Mucosa of descending colon (tissue), 3 donors: ENCODE data around the gene SLC28A1. TPM values are rescaled to one million over a fixed set of nuclear protein-coding genes. Genes with fewer than 3 reads are reported as not detected.

Experiments
- ATAC-seq: fragments of 200-7000 bp; cut with Tn5 transposase; one replicate; pipeline ENCODE4 v1.9.1; 2020; ENCODE audit warnings: mild to moderate bottlenecking, moderate library complexity
- DNase-seq, 3 donors: peaks; one replicate each; pipeline ENCODE4 v3.0.0-alpha.2; 2020
- H3K36me3 ChIP-seq: fragments of 200-600 bp; one replicate; pipeline ENCODE4 v1.8.0; 2021; ENCODE audit warnings: low read depth, mild to moderate bottlenecking
- H3K4me1 ChIP-seq: fragments of 200-600 bp; one replicate; pipeline ENCODE4 v1.8.0; 2021; ENCODE audit warnings: low read depth, mild to moderate bottlenecking
- H3K4me3 ChIP-seq: fragments of 200-600 bp; one replicate; pipeline ENCODE4 v1.8.0; 2021; ENCODE audit warnings: mild to moderate bottlenecking
- H3K9me3 ChIP-seq: fragments of 200-600 bp; one replicate; pipeline ENCODE4 v1.8.0; 2021; ENCODE audit warnings: mild to moderate bottlenecking
- CTCF ChIP-seq: fragments of 200-600 bp; IDR thresholded peaks from one replicate; pipeline ENCODE4 v1.8.0; 2022; ENCODE audit warnings: antibody characterized with exemption, mild to moderate bottlenecking
- intact Hi-C, 2 donors: fragments of 100-400 bp; cut with DNase I in 1 of 2; cut with micrococcal nuclease in 1 of 2; formaldehyde crosslinking; loops; one replicate each; pipeline versions ENCODE4 v1.11.0 to v1.11.1; 2022; cut with DNase I, micrococcal nuclease
- total RNA-seq, 3 donors: library from RNA; stranded (reverse); fragmentation: NEBNext Ultra II Directional in 2 of 3; extraction: Animal tissue kit (Norgen Biotek cat#: 25700) in 2 of 3; gene quantifications; one replicate each; pipeline versions ENCODE4 v1.2.1 to v1.2.4, GENCODE V29; 2021 to 2023
- donor health status: DM: no; HTN: no; CAD: no; lungs with moderate emphysema.
- donor health status: DM: no; HTN: no; CAD: no.
- donor health status: DM: no; HTN: yes; CAD: no.

Gene SLC28A1
- total RNA-seq, 3 donors from 2014 or later = not detected

- Histone ChIP-seq H3K36me3 (no peaks in the 10 kb centered on the region), H3K4me3 (no peak overlapping the region), H3K4me1 (no peaks in the 10 kb centered on the region), H3K9me3 (no peaks in the 10 kb centered on the region)
- TF ChIP-seq CTCF = no peak
- ATAC-seq (no peak), DNase-seq (no peak)
- intact Hi-C loops = no loop called here
Observed at GRCh38 chr15:84862214-84862975, 22.1 kb upstream of the SLC28A1 start.

GRCh38 chr15:84863565-84864443 is 20.7 kb upstream of the SLC28A1 start:
- no peaks in the 10 kb centered on the region for H3K9me3 ChIP-seq
- no peak for TF ChIP-seq CTCF
- no peaks in the 10 kb centered on the region for H3K36me3 ChIP-seq
- intact Hi-C loops = no loop called here
- no peak overlapping the region for H3K4me3 ChIP-seq
- DNase-seq (no peak), ATAC-seq (no peak)
- no peaks in the 10 kb centered on the region for H3K4me1 ChIP-seq

- Histone ChIP-seq H3K36me3 (no peaks in the 10 kb centered on the region), H3K4me1 (no peaks in the 10 kb centered on the region), H3K4me3 (no peak overlapping the region), H3K9me3 (no peaks in the 10 kb centered on the region)
- DNase-seq (no peak), ATAC-seq (no peak)
- intact Hi-C loops = no loop called here
- no peak for TF ChIP-seq CTCF
Observed at GRCh38 chr15:84864444-84864795, 20.0 kb upstream of the SLC28A1 start.

GRCh38 chr15:84865074-84865569 is 19.3 kb upstream of the SLC28A1 start:
- ATAC-seq (no peak), DNase-seq (no peak)
- H3K9me3 ChIP-seq = no peaks in the 10 kb centered on the region
- no peak for TF ChIP-seq CTCF
- H3K4me3 ChIP-seq = no peak overlapping the region
- H3K4me1 ChIP-seq = no peaks in the 10 kb centered on the region
- H3K36me3 ChIP-seq = no peaks in the 10 kb centered on the region
- intact Hi-C loops = no loop called here

- TF ChIP-seq CTCF = no peak
- H3K4me1 ChIP-seq = no peaks in the 10 kb centered on the region
- H3K9me3 ChIP-seq = no peaks in the 10 kb centered on the region
- no peaks in the 10 kb centered on the region for H3K36me3 ChIP-seq
- no peak for ATAC-seq
- intact Hi-C loops = no loop called here
- DNase-seq = no peak
- H3K4me3 ChIP-seq = no peak overlapping the region
Observed at GRCh38 chr15:84868037-84868880, 16.2 kb upstream of the SLC28A1 start.
